Endodermal cell (in vitro differentiated cells): ENCODE data around the gene FBLN2. TPM values are rescaled to one million over a fixed set of nuclear protein-coding genes. Genes with fewer than 3 reads are reported as not detected.

Experiments used
- DNase-seq: peaks from one replicate; pipeline ENCODE4 v3.0.0-alpha.2; 2017
- H3K27ac ChIP-seq: 2 replicates; pipeline ENCODE4 v1.5.1; 2013; ENCODE audit warnings: mild to moderate bottlenecking, low read depth, low read length, moderate library complexity
- H3K27me3 ChIP-seq: 2 replicates; pipeline ENCODE4 v1.6.1; 2013; ENCODE audit warnings: mild to moderate bottlenecking, low read length, moderate library complexity; ENCODE audit not compliant: insufficient read depth, control insufficient read depth, poor library complexity, severe bottlenecking
- H3K36me3 ChIP-seq: 2 replicates; pipeline ENCODE4 v1.7.0; 2013; ENCODE audit warnings: mild to moderate bottlenecking, low read length, moderate library complexity; ENCODE audit not compliant: control insufficient read depth, insufficient read depth
- H3K4me1 ChIP-seq: one replicate; pipeline ENCODE4 v1.7.0; 2013; ENCODE audit warnings: low read length; ENCODE audit not compliant: control insufficient read depth, insufficient read depth
- H3K4me3 ChIP-seq: 2 replicates; pipeline ENCODE4 v1.5.1; 2013; ENCODE audit warnings: mild to moderate bottlenecking, low read length, moderate library complexity
- H3K9ac ChIP-seq: 2 replicates; pipeline ENCODE4 v1.6.1; 2013; ENCODE audit warnings: mild to moderate bottlenecking, low read length, moderate library complexity; ENCODE audit not compliant: poor library complexity, severe bottlenecking; ENCODE audit errors: extremely low read depth
- H3K9me3 ChIP-seq: 2 replicates; pipeline ENCODE4 v1.6.1; 2013; ENCODE audit warnings: mild to moderate bottlenecking, low read length, moderate library complexity; ENCODE audit not compliant: control insufficient read depth
- H3K27ac Mint-ChIP-seq: 2 replicates; pipeline ENCODE4 v1.8.0; 2020; ENCODE audit warnings: mixed read lengths
- H3K27me3 Mint-ChIP-seq: 2 replicates; pipeline ENCODE4 v1.8.0; 2021; ENCODE audit warnings: mild to moderate bottlenecking, mixed read lengths; ENCODE audit not compliant: insufficient read depth
- H3K36me3 Mint-ChIP-seq: 2 replicates; pipeline ENCODE4 v1.8.0; 2020; ENCODE audit warnings: low read depth, mixed read lengths
- H3K4me1 Mint-ChIP-seq: 2 replicates; pipeline ENCODE4 v1.8.0; 2020; ENCODE audit warnings: mixed read lengths
- H3K4me3 Mint-ChIP-seq: 2 replicates; pipeline ENCODE4 v1.8.0; 2020; ENCODE audit warnings: mild to moderate bottlenecking, moderate library complexity, mixed read lengths
- H3K9me3 Mint-ChIP-seq: 2 replicates; pipeline ENCODE4 v1.8.0; 2020; ENCODE audit warnings: mild to moderate bottlenecking, mixed read lengths
- WGBS, 2 experiments: methylation state at CpG; one replicate each; pipeline versions ENCODE4 v1.1.5 to v1.1.7; 2013; ENCODE audit warnings: missing lambda C conversion rate in 2 of 2, mixed read lengths in 1 of 2; ENCODE audit not compliant: insufficient coverage in 1 of 2, insufficient read length in 1 of 2; 5-methylcytosine and 5-hydroxymethylcytosine counted together
- total RNA-seq, 2 donors: library from RNA; stranded (reverse); fragmentation: NEBNext Ultra II Directional in 1 of 2; extraction: Animal tissue kit (Norgen Biotek cat#: 25700) in 1 of 2; gene quantifications; 2 replicates in 1 of 2; 3 replicates in 1 of 2; pipeline ENCODE4 v1.2.1, GENCODE V29; 2021
- TF ChIP-seq, protein P1 (sequence below): fragments of 200-600 bp; sonication (generic); conservative IDR thresholded peaks from 2 replicates; pipeline ENCODE4 v1.5.0; 2021; ENCODE audit warnings: antibody characterized with exemption, mild to moderate bottlenecking

Gene FBLN2
- total RNA-seq, 2 donors from 2014 or later, result 86.1 to 136 TPM

DNA sequence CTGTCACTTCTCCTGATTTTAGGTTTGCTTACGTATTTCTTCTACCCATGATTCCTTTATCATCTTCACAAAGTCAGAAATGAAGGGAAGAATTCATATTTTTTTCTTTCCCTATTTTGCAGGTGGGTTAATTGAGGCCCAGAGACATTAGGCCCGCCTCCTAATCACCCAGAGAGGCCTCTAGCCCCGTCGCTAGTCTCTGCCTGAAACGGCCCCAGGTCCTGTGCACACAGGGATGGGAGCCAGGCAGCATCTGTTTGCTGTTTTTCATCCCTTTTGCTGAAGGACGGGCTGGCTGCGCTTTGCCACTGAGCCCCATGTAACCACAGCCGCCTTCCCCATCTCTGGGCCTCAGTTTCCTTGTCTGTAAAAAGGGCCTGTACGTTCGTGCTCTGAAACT lies 135.9 kb downstream of the FBLN2 start:
- Histone ChIP-seq H3K36me3 (no peaks in the 10 kb centered on the region), H3K27ac (no peak overlapping the region), H3K9me3 (no peaks in the 10 kb centered on the region), H3K4me1 (peaks cover 4% of the 10 kb centered on the region), H3K9ac (no peak overlapping the region), H3K27me3 (no peaks in the 10 kb centered on the region), H3K4me3 (no peak overlapping the region)
- DNase-seq, result no peak
- Mint-ChIP-seq H3K36me3 (no peaks in the 10 kb centered on the region), H3K4me3 (no peak overlapping the region), H3K4me1 (peaks cover 4% of the 10 kb centered on the region), H3K27ac (no peak overlapping the region), H3K9me3 (no peaks in the 10 kb centered on the region), H3K27me3 (no peaks in the 10 kb centered on the region)
- 80 to 86% methylated on average over 6 to 10 of the region's 10 CpGs for WGBS, 2 experiments
- TF ChIP-seq, protein P1, sequence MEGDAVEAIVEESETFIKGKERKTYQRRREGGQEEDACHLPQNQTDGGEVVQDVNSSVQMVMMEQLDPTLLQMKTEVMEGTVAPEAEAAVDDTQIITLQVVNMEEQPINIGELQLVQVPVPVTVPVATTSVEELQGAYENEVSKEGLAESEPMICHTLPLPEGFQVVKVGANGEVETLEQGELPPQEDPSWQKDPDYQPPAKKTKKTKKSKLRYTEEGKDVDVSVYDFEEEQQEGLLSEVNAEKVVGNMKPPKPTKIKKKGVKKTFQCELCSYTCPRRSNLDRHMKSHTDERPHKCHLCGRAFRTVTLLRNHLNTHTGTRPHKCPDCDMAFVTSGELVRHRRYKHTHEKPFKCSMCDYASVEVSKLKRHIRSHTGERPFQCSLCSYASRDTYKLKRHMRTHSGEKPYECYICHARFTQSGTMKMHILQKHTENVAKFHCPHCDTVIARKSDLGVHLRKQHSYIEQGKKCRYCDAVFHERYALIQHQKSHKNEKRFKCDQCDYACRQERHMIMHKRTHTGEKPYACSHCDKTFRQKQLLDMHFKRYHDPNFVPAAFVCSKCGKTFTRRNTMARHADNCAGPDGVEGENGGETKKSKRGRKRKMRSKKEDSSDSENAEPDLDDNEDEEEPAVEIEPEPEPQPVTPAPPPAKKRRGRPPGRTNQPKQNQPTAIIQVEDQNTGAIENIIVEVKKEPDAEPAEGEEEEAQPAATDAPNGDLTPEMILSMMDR, result no peak

DNA sequence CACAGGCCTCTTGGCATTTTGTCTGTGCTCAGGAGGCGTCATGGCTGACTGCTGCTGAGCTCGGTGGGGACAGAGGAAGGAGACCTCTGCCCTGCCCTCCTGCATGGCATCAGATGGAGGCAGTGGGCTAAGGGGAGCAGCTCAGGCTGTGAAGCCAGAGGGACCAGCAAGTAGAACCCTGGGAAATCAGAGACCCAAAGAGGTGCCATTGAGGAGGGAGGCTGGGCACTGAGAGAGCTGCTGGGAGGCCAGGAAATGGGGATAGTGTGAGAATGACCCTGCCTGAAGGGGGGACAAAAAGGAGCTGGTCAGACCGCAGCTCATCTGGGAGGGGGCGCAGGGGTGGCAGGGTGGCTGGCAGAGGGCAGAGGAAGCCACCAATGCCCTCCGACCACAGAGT lies 136.8 kb downstream of the FBLN2 start:
- H3K27me3 ChIP-seq, result no peaks in the 10 kb centered on the region
- H3K27ac Mint-ChIP-seq, result no peak overlapping the region

DNA sequence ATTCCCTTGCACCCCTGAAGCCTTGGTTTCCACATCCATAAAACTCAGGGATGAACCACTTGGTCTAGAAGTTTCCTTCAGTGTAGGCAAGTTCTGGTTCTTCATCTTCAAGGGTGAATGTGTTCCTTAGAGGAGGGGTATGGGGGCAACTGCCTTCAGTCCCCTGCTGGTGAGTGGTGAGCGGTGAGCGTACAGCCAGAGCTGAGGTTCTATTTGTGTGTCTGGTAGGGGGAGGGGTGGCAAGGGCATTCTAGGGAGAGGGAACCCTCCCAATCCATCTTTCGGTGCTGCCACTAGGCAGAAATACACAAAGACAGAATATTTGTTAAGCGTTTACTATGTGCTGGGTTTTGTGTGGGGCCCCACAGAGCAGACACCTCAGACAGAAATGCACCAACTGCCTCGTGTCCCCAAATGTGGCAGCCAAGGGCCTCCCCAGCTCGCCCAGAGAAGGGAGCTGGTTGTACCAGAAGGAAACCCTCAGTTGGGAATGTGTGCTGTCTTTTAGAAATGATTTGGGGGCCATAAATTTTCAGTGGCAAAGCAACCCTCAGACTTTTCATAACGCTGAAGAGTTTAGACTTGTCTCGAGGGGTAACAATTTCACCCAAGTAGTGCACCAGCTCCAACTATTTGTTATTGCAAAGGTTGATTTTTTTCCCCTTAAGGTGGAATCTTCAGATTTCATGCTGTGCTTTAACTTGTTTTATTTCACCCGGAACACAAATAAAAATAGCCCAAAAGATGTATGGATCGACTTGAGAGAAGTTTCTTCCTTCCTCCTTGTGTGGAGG lies 137.6 kb downstream of the FBLN2 start:
- Histone ChIP-seq H3K4me1 (peaks cover 4% of the 10 kb centered on the region), H3K27me3 (no peaks in the 10 kb centered on the region), H3K36me3 (no peaks in the 10 kb centered on the region), H3K9me3 (no peaks in the 10 kb centered on the region), H3K27ac (peak overlapping the region; percentile 66), H3K9ac (no peak overlapping the region), H3K4me3 (no peak overlapping the region)
- no peak overlapping the region for H3K27ac Mint-ChIP-seq
- no peaks in the 10 kb centered on the region for H3K36me3 Mint-ChIP-seq
- no peak overlapping the region for H3K4me3 Mint-ChIP-seq
- TF ChIP-seq, protein P1, result peak; percentile 59
- H3K4me1 Mint-ChIP-seq, result peaks cover 4% of the 10 kb centered on the region
- WGBS, 2 experiments, result 90 to 95% methylated on average over 5 to 10 of the region's 10 CpGs
- DNase-seq, result no peak
- peaks cover 5% of the 10 kb centered on the region for H3K27me3 Mint-ChIP-seq
- H3K9me3 Mint-ChIP-seq, result no peaks in the 10 kb centered on the region

More for the DNA sequence above, 136.8 kb downstream of the FBLN2 start:
- Mint-ChIP-seq H3K36me3 (no peaks in the 10 kb centered on the region), H3K9me3 (no peaks in the 10 kb centered on the region), H3K4me1 (peaks cover 4% of the 10 kb centered on the region), H3K27me3 (peaks cover 4% of the 10 kb centered on the region), H3K4me3 (no peak overlapping the region)
- peaks cover 4% of the 10 kb centered on the region for H3K4me1 ChIP-seq
- 93 to 100% methylated on average over 3 to 5 of the region's 5 CpGs for WGBS, 2 experiments
- TF ChIP-seq, protein P1, result no peak
- no peak overlapping the region for H3K27ac ChIP-seq
- no peak overlapping the region for H3K9ac ChIP-seq
- H3K4me3 ChIP-seq, result no peak overlapping the region
- no peak for DNase-seq
- H3K9me3 ChIP-seq, result no peaks in the 10 kb centered on the region
- no peaks in the 10 kb centered on the region for H3K36me3 ChIP-seq
